ENCODE measurements around the gene HLF.
"Not testable (repeated sequence)": the region's sequence is repeated elsewhere in the genome, so short reads cannot be mapped to it uniquely, and the experiment has no call there.

HLF gene

GRCh38 chr17:55327225-55328088 lies 62.7 kb downstream of the HLF start:
- H3K4me1 ChIP-seq (ENCODE audit: control insufficient read depth in 1 of 2, insufficient read depth in 1 of 2, low read depth in 1 of 2, low read length in 1 of 2), result no peaks in the 10 kb centered on the region
- TF ChIP-seq CTCF (IDR thresholded peaks at IDR 0.05), result no peak
- H3K27me3 ChIP-seq, result no peaks in the 10 kb centered on the region
- no peaks in the 10 kb centered on the region for H3K36me3 ChIP-seq
- H3K27ac ChIP-seq, result no peak overlapping the region
- no peak overlapping the region for H3K4me3 ChIP-seq (ENCODE audit: low read depth in 1 of 2, low read length in 1 of 2)
- no peaks in the 10 kb centered on the region for H3K9me3 ChIP-seq

- H3K27me3 ChIP-seq; H3K9me3 ChIP-seq; H3K4me1 ChIP-seq (ENCODE audit: control insufficient read depth in 1 of 2, insufficient read depth in 1 of 2, low read depth in 1 of 2, low read length in 1 of 2); H3K27ac ChIP-seq; H3K4me3 ChIP-seq (ENCODE audit: low read depth in 1 of 2, low read length in 1 of 2); H3K36me3 ChIP-seq: not testable (repeated sequence)
Observed at GRCh38 chr17:55328514-55328913, 63.8 kb downstream of the HLF start.

GRCh38 chr17:55330344-55330933 lies 65.7 kb downstream of the HLF start:
- Histone ChIP-seq H3K9me3 (no peaks in the 10 kb centered on the region), H3K4me3 (ENCODE audit: low read depth in 1 of 2, low read length in 1 of 2) (no peak overlapping the region), H3K4me1 (ENCODE audit: control insufficient read depth in 1 of 2, insufficient read depth in 1 of 2, low read depth in 1 of 2, low read length in 1 of 2) (no peaks in the 10 kb centered on the region), H3K27me3 (no peaks in the 10 kb centered on the region), H3K36me3 (no peaks in the 10 kb centered on the region), H3K27ac (no peak overlapping the region)
- TF ChIP-seq CTCF (IDR thresholded peaks at IDR 0.05), result no peak

GRCh38 chr17:55332296-55333041 lies 67.7 kb downstream of the HLF start:
- Histone ChIP-seq H3K27ac (no peak overlapping the region), H3K4me1 (ENCODE audit: control insufficient read depth in 1 of 2, insufficient read depth in 1 of 2, low read depth in 1 of 2, low read length in 1 of 2) (no peaks in the 10 kb centered on the region), H3K36me3 (no peaks in the 10 kb centered on the region), H3K9me3 (no peaks in the 10 kb centered on the region), H3K27me3 (no peaks in the 10 kb centered on the region), H3K4me3 (ENCODE audit: low read depth in 1 of 2, low read length in 1 of 2) (no peak overlapping the region)
- TF ChIP-seq CTCF (IDR thresholded peaks at IDR 0.05), result no peak

- no peaks in the 10 kb centered on the region for H3K36me3 ChIP-seq
- no peak for TF ChIP-seq CTCF (IDR thresholded peaks at IDR 0.05)
- H3K9me3 ChIP-seq, result no peaks in the 10 kb centered on the region
- no peak overlapping the region for H3K27ac ChIP-seq
- peaks cover 2% of the 10 kb centered on the region for H3K27me3 ChIP-seq
- no peaks in the 10 kb centered on the region for H3K4me1 ChIP-seq (ENCODE audit: control insufficient read depth in 1 of 2, insufficient read depth in 1 of 2, low read depth in 1 of 2, low read length in 1 of 2)
- no peak overlapping the region for H3K4me3 ChIP-seq (ENCODE audit: low read depth in 1 of 2, low read length in 1 of 2)
Observed at GRCh38 chr17:55334285-55334684, 69.5 kb downstream of the HLF start.
